Neural crest cell (in vitro differentiated cells): ENCODE measurements around the gene GPR62. TPM values are rescaled to one million over a fixed set of nuclear protein-coding genes. Genes with fewer than 3 reads are reported as not detected.

Experiments used
- DNase-seq: peaks from one replicate; pipeline ENCODE4 v3.0.0; 2021; ENCODE audit warnings: low read depth, mixed read lengths, low spot score
- H3K27ac Mint-ChIP-seq: one replicate; pipeline ENCODE4 v1.8.0; 2021; ENCODE audit warnings: mild to moderate bottlenecking, mixed read lengths; ENCODE audit not compliant: unreplicated experiment
- H3K27me3 Mint-ChIP-seq: 2 replicates; pipeline ENCODE4 v1.8.0; 2021; ENCODE audit warnings: low read depth, mild to moderate bottlenecking, mixed read lengths
- H3K36me3 Mint-ChIP-seq: 2 replicates; pipeline ENCODE4 v1.8.0; 2021; ENCODE audit warnings: low read depth, mild to moderate bottlenecking, mixed read lengths
- H3K4me1 Mint-ChIP-seq: 2 replicates; pipeline ENCODE4 v1.8.0; 2021; ENCODE audit warnings: mixed read lengths
- H3K4me3 Mint-ChIP-seq: one replicate; pipeline ENCODE4 v1.8.0; 2021; ENCODE audit warnings: mild to moderate bottlenecking, mixed read lengths
- H3K9me3 Mint-ChIP-seq: 2 replicates; pipeline ENCODE4 v1.8.0; 2021; ENCODE audit warnings: mixed read lengths
- total RNA-seq: library from RNA; stranded (reverse); gene quantifications from 2 replicates; pipeline ENCODE4 v1.2.1, GENCODE V29; 2021
- TF ChIP-seq, protein P1 (sequence below): fragments of 200-600 bp; sonication (generic); conservative IDR thresholded peaks from 2 replicates; pipeline ENCODE4 v1.5.0; 2021; ENCODE audit warnings: antibody characterized with exemption, mild to moderate bottlenecking

The GPR62 gene
- total RNA-seq, 1 donor from 2014 or later = 0.23 TPM

DNA sequence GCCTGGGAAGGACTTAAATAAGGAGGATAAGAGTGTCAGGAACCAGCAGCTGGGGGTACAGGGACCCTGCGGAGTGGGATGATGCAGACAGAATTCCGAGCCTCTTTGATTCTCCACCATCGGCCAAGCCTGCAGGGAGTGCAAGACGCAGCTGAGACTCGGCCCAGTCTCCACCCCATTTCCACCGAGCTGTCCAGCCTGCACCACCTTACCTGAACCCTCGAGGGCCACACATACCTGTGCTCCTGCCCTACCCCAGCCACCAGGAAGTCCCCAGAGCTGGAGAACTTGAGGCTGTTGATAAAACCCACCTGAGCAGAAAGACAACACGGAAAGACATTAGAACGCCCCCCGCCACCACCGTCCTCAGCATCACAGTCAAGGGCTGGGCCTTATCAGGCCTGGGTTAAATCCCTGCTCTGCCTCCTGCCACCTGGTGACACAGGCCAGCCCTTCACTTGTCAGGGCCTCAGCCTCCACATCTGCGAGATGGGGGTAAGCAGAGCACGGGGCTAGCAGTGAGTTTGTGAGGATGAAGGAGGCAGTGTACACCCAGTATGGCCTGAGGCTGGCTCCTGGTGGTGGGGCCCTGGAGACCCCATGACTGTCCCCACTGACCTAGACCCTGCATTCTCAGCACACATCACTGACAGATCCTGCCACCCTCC is 21.6 kb upstream of the GPR62 start:
- Mint-ChIP-seq H3K27me3 (no peaks in the 10 kb centered on the region), H3K4me1 (no peaks in the 10 kb centered on the region), H3K9me3 (no peaks in the 10 kb centered on the region), H3K27ac (no peak overlapping the region), H3K36me3 (no peaks in the 10 kb centered on the region), H3K4me3 (no peak overlapping the region)
- TF ChIP-seq, protein P1, sequence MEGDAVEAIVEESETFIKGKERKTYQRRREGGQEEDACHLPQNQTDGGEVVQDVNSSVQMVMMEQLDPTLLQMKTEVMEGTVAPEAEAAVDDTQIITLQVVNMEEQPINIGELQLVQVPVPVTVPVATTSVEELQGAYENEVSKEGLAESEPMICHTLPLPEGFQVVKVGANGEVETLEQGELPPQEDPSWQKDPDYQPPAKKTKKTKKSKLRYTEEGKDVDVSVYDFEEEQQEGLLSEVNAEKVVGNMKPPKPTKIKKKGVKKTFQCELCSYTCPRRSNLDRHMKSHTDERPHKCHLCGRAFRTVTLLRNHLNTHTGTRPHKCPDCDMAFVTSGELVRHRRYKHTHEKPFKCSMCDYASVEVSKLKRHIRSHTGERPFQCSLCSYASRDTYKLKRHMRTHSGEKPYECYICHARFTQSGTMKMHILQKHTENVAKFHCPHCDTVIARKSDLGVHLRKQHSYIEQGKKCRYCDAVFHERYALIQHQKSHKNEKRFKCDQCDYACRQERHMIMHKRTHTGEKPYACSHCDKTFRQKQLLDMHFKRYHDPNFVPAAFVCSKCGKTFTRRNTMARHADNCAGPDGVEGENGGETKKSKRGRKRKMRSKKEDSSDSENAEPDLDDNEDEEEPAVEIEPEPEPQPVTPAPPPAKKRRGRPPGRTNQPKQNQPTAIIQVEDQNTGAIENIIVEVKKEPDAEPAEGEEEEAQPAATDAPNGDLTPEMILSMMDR = no peak
- no peak for DNase-seq

DNA sequence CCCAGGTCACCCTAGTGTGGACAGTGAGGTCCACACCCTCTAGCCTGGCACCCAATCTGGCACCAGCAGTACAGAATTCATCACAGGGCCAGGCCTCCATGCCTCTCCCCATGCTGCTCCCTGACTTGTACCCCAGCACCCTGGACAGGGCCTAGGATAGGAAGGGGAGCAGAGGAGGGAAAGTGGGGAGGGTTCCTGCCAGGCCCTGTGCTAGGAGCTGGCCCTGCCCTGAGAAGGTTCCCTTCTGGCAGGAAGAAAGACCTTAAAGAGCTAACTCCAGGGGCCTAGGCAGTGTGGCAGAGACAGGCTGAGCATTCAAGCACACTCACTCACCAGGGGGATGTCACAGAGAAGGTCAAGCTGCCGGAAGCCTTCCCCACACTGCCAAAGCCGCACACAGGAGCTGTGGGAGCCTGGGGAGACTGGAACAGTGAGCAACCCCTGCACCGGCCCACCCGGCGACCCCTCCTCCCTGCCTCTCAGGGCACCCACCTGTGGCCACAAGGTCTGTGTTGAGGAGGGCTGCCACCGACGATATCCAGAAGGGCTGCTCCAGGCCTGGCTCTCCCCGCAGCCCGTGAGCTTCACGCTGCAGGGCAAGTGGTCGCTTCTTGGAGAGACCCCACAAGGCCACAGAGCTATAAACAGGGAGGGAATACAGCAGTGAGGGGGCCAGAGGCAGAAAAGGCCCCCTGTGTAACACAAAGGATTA is 20.9 kb upstream of the GPR62 start:
- TF ChIP-seq, protein P1 = no peak
- no peaks in the 10 kb centered on the region for H3K9me3 Mint-ChIP-seq
- H3K4me3 Mint-ChIP-seq = peak overlapping the region; percentile 23
- H3K36me3 Mint-ChIP-seq = no peaks in the 10 kb centered on the region
- peaks cover 3% of the 10 kb centered on the region for H3K4me1 Mint-ChIP-seq
- no peaks in the 10 kb centered on the region for H3K27me3 Mint-ChIP-seq
- H3K27ac Mint-ChIP-seq = peak overlapping the region; percentile 83
- no peak for DNase-seq

DNA sequence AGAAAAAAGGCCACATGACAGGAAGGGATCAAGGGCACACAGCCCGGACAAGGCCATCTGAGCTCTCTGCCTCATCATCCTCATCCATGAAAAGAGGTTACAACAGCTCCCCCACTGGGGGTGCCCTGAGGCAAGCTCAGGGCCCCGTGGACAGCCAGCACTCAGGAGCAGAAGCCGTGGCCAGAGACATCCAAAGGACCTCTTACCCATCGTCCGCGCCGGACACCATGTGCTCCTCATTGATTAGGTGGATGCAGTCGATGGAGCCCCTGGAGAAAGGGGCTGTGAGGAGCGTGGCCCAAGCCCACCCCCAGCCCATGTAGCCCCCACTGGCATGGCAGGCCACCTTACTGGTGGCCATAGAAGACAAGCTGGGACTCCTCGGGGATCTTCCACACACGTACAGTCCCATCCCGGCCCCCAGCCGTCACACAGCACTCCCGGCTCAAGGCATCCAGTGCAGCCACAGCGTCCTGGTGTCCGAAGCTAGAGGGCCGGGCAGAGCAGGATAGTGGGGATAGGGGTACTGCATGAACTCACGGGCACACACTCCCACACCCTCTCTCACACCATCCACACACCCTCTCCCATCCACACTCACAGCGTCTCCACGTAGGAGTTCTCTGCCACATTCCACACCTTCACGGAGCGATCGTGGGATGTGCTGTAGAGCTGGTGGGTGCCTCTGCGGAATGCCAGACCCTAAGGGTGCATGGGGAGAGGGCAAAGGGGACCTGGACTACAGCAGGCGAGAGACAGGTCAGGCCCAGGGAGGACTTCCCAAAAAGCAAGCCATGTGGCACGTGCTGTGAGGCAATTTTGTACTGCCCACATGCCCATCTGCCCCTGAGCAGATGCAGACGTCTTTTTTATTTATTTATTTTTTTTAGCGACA is 19.9 kb upstream of the GPR62 start:
- Mint-ChIP-seq H3K4me1 (peaks cover 6% of the 10 kb centered on the region), H3K27ac (no peak overlapping the region), H3K27me3 (no peaks in the 10 kb centered on the region), H3K9me3 (no peaks in the 10 kb centered on the region), H3K4me3 (peak overlapping the region; percentile 23), H3K36me3 (no peaks in the 10 kb centered on the region)
- DNase-seq = no peak
- TF ChIP-seq, protein P1 = no peak

DNA sequence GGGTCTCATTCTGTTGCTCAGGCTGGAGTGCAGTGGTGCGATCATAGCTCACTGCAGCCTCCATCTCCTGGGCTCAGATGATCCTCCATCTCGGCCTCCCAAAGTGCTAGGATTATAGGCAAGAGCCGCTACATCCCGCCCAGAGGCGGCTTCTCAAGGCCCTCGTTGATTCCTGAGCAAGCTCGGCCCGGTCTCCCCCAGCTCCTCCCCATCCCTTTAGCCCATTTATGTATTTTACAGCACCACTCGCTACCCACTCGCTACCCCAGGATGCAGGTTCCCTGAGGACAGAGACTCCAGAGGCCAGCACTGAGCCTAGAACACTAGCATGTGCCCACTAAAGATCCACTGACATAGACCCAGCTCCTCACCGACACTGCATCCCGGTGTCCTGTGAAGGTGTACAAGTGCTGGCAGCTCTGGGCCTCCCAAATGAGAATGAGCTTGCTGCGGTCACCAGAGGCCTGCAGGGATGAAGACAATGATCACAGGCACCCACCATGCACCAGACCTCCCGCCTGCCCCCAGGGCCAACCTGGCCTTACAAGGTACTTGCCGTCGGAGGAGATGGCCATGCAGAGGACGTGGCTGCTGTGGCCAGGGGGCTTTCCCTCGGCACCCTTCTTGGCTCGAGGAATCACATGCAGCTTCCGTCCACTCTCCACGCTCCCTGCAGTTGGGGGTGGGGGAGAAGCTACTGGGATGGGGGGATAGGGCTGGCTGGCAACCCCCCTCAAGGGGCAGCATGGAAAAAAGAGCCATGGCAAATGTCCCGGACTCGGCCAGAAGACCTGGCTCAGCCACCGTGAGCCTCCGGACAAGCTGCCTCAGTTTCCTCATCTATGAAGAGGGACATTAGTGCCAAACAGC is 19.1 kb upstream of the GPR62 start:
- TF ChIP-seq, protein P1 = no peak
- Mint-ChIP-seq H3K27ac (no peak overlapping the region), H3K9me3 (no peaks in the 10 kb centered on the region), H3K4me1 (peaks cover 15% of the 10 kb centered on the region), H3K4me3 (no peak overlapping the region), H3K36me3 (no peaks in the 10 kb centered on the region), H3K27me3 (no peaks in the 10 kb centered on the region)
- no peak for DNase-seq

DNA sequence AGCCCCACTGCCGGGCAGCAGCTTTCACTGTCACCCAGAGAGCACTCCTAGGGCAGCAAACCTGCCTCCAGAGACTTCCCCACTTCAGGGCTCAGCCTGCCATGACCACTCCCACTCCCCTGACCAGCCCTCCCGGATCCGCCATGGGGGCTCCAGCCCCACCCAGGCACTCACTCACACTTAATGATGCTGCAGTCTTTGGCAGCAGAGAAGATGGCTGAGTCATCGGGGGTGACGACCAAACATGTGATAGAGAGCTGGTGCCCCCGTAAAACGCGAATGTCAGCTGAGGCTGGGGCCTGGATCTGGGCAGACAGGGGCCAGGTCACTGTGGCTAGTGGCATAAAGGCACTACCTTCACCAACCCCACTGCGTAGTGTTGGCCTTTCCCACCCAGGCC is 18.2 kb upstream of the GPR62 start:
- H3K27ac Mint-ChIP-seq = no peak overlapping the region
- H3K27me3 Mint-ChIP-seq = no peaks in the 10 kb centered on the region
- TF ChIP-seq, protein P1 = no peak
- H3K4me3 Mint-ChIP-seq = no peak overlapping the region
- DNase-seq = no peak
- no peaks in the 10 kb centered on the region for H3K36me3 Mint-ChIP-seq
- H3K9me3 Mint-ChIP-seq = no peaks in the 10 kb centered on the region
- H3K4me1 Mint-ChIP-seq = peaks cover 22% of the 10 kb centered on the region
